Endodermal cell (in vitro differentiated cells): Measurements from ENCODE around the gene ATRX. TPM values are rescaled to one million over a fixed set of nuclear protein-coding genes. Genes with fewer than 3 reads are reported as not detected.
"Not testable (repeated sequence)": the region's sequence is repeated elsewhere in the genome, so short reads cannot be mapped to it uniquely, and the experiment has no call there.

Experiments
- DNase-seq: peaks from one replicate; pipeline ENCODE4 v3.0.0-alpha.2; 2017
- H3K27ac ChIP-seq: 2 replicates; pipeline ENCODE4 v1.5.1; 2013; ENCODE audit warnings: mild to moderate bottlenecking, low read depth, low read length, moderate library complexity
- H3K27me3 ChIP-seq: 2 replicates; pipeline ENCODE4 v1.6.1; 2013; ENCODE audit warnings: mild to moderate bottlenecking, low read length, moderate library complexity; ENCODE audit not compliant: insufficient read depth, control insufficient read depth, poor library complexity, severe bottlenecking
- H3K36me3 ChIP-seq: 2 replicates; pipeline ENCODE4 v1.7.0; 2013; ENCODE audit warnings: mild to moderate bottlenecking, low read length, moderate library complexity; ENCODE audit not compliant: control insufficient read depth, insufficient read depth
- H3K4me1 ChIP-seq: one replicate; pipeline ENCODE4 v1.7.0; 2013; ENCODE audit warnings: low read length; ENCODE audit not compliant: control insufficient read depth, insufficient read depth
- H3K4me3 ChIP-seq: 2 replicates; pipeline ENCODE4 v1.5.1; 2013; ENCODE audit warnings: mild to moderate bottlenecking, low read length, moderate library complexity
- H3K9ac ChIP-seq: 2 replicates; pipeline ENCODE4 v1.6.1; 2013; ENCODE audit warnings: mild to moderate bottlenecking, low read length, moderate library complexity; ENCODE audit not compliant: poor library complexity, severe bottlenecking; ENCODE audit errors: extremely low read depth
- H3K9me3 ChIP-seq: 2 replicates; pipeline ENCODE4 v1.6.1; 2013; ENCODE audit warnings: mild to moderate bottlenecking, low read length, moderate library complexity; ENCODE audit not compliant: control insufficient read depth
- H3K27ac Mint-ChIP-seq: 2 replicates; pipeline ENCODE4 v1.8.0; 2020; ENCODE audit warnings: mixed read lengths
- H3K27me3 Mint-ChIP-seq: 2 replicates; pipeline ENCODE4 v1.8.0; 2021; ENCODE audit warnings: mild to moderate bottlenecking, mixed read lengths; ENCODE audit not compliant: insufficient read depth
- H3K36me3 Mint-ChIP-seq: 2 replicates; pipeline ENCODE4 v1.8.0; 2020; ENCODE audit warnings: low read depth, mixed read lengths
- H3K4me1 Mint-ChIP-seq: 2 replicates; pipeline ENCODE4 v1.8.0; 2020; ENCODE audit warnings: mixed read lengths
- H3K4me3 Mint-ChIP-seq: 2 replicates; pipeline ENCODE4 v1.8.0; 2020; ENCODE audit warnings: mild to moderate bottlenecking, moderate library complexity, mixed read lengths
- H3K9me3 Mint-ChIP-seq: 2 replicates; pipeline ENCODE4 v1.8.0; 2020; ENCODE audit warnings: mild to moderate bottlenecking, mixed read lengths
- CTCF ChIP-seq: fragments of 200-600 bp; sonication (generic); conservative IDR thresholded peaks from 2 replicates; pipeline ENCODE4 v1.5.0; 2021; ENCODE audit warnings: antibody characterized with exemption, mild to moderate bottlenecking
- WGBS, 2 experiments: methylation state at CpG; one replicate each; pipeline versions ENCODE4 v1.1.5 to v1.1.7; 2013; ENCODE audit warnings: missing lambda C conversion rate in 2 of 2, mixed read lengths in 1 of 2; ENCODE audit not compliant: insufficient coverage in 1 of 2, insufficient read length in 1 of 2; 5-methylcytosine and 5-hydroxymethylcytosine counted together
- total RNA-seq, 2 donors: library from RNA; stranded (reverse); fragmentation: NEBNext Ultra II Directional in 1 of 2; extraction: Animal tissue kit (Norgen Biotek cat#: 25700) in 1 of 2; gene quantifications; 2 replicates in 1 of 2; 3 replicates in 1 of 2; pipeline ENCODE4 v1.2.1, GENCODE V29; 2021

ATRX gene
- total RNA-seq, 2 donors from 2014 or later: 120 to 137 TPM

- Mint-ChIP-seq H3K4me3 (no peak overlapping the region), H3K36me3 (peaks cover 30% of the 10 kb centered on the region), H3K27me3 (no peaks in the 10 kb centered on the region), H3K4me1 (peaks cover 3% of the 10 kb centered on the region), H3K27ac (no peak overlapping the region), H3K9me3 (peaks cover 22% of the 10 kb centered on the region)
- H3K36me3 ChIP-seq: peaks cover 62% of the 10 kb centered on the region
- H3K4me1 ChIP-seq: no peaks in the 10 kb centered on the region
- TF ChIP-seq CTCF: no peak
- no peaks in the 10 kb centered on the region for H3K27me3 ChIP-seq
- H3K9ac ChIP-seq: no peak overlapping the region
- DNase-seq: no peak
- H3K27ac ChIP-seq: no peak overlapping the region
- WGBS, 2 experiments: 83 to 100% methylated on average over 1 to 2 of the region's 2 CpGs
- H3K9me3 ChIP-seq: no peaks in the 10 kb centered on the region
- H3K4me3 ChIP-seq: no peak overlapping the region
These were observed 94.1 kb downstream of the ATRX start for GRCh38 chrX:77691916-77692315.

- H3K27ac ChIP-seq: no peak overlapping the region
- peaks cover 58% of the 10 kb centered on the region for H3K36me3 ChIP-seq
- H3K27me3 ChIP-seq: no peaks in the 10 kb centered on the region
- H3K9me3 ChIP-seq: no peaks in the 10 kb centered on the region
- H3K27me3 Mint-ChIP-seq: no peaks in the 10 kb centered on the region
- H3K9ac ChIP-seq: no peak overlapping the region
- WGBS, 2 experiments: 100% methylated on average over 1 of the region's 1 CpG; no CpG with 5 or more reads in 1 of the 2 experiments
- peaks cover under 1% of the 10 kb centered on the region for H3K4me1 Mint-ChIP-seq
- H3K9me3 Mint-ChIP-seq: peaks cover 26% of the 10 kb centered on the region
- no peak overlapping the region for H3K27ac Mint-ChIP-seq
- no peak for TF ChIP-seq CTCF
- H3K4me1 ChIP-seq: no peaks in the 10 kb centered on the region
- H3K4me3 Mint-ChIP-seq: no peak overlapping the region
- peaks cover 41% of the 10 kb centered on the region for H3K36me3 Mint-ChIP-seq
- H3K4me3 ChIP-seq: no peak overlapping the region
- DNase-seq: no peak
These were observed 96.6 kb downstream of the ATRX start for GRCh38 chrX:77689376-77689775.

GRCh38 chrX:77685683-77686082 is 100.3 kb downstream of the ATRX start:
- not testable (repeated sequence) for H3K27ac Mint-ChIP-seq, H3K27ac ChIP-seq, H3K4me1 Mint-ChIP-seq, H3K27me3 Mint-ChIP-seq, DNase-seq, H3K4me3 Mint-ChIP-seq, H3K4me1 ChIP-seq, H3K27me3 ChIP-seq, H3K9ac ChIP-seq, H3K9me3 ChIP-seq, H3K4me3 ChIP-seq
- 100% methylated on average over 1 of the region's 1 CpG; no CpG with 5 or more reads in 1 of the 2 experiments for WGBS, 2 experiments
- H3K36me3 Mint-ChIP-seq: peaks cover 42% of the 10 kb centered on the region
- H3K9me3 Mint-ChIP-seq: peaks cover 28% of the 10 kb centered on the region
- peaks cover 63% of the 10 kb centered on the region for H3K36me3 ChIP-seq

GRCh38 chrX:77679144-77679543 is 106.9 kb downstream of the ATRX start:
- H3K9me3 ChIP-seq: no peaks in the 10 kb centered on the region
- 100% methylated on average over 1 of the region's 1 CpG for WGBS, 2 experiments
- H3K27ac Mint-ChIP-seq: no peak overlapping the region
- H3K4me1 ChIP-seq: no peaks in the 10 kb centered on the region
- H3K36me3 Mint-ChIP-seq: peaks cover 13% of the 10 kb centered on the region
- H3K4me3 ChIP-seq: no peak overlapping the region
- no peak overlapping the region for H3K9ac ChIP-seq
- H3K27ac ChIP-seq: no peak overlapping the region
- H3K4me1 Mint-ChIP-seq: no peaks in the 10 kb centered on the region
- H3K36me3 ChIP-seq: peaks cover 42% of the 10 kb centered on the region
- no peak for TF ChIP-seq CTCF
- no peak overlapping the region for H3K4me3 Mint-ChIP-seq
- H3K27me3 Mint-ChIP-seq: no peaks in the 10 kb centered on the region
- peaks cover 21% of the 10 kb centered on the region for H3K9me3 Mint-ChIP-seq
- no peaks in the 10 kb centered on the region for H3K27me3 ChIP-seq
- no peak for DNase-seq
